HG02840 (cell line): ENCODE results near the gene SYNGR4.

ENCODE experiments used
- ATAC-seq: cut with Tn5 transposase; IDR thresholded peaks from one replicate; pipeline ENCODE4 v1.9.1; 2021; ENCODE audit warnings: mild to moderate bottlenecking, moderate library complexity, moderate number of reproducible peaks; ENCODE audit not compliant: unreplicated experiment, low FRiP score

Gene SYNGR4

GRCh38 chr19:48421548-48421947 is 57.4 kb downstream of the SYNGR4 start:
- no peak for ATAC-seq

DNA sequence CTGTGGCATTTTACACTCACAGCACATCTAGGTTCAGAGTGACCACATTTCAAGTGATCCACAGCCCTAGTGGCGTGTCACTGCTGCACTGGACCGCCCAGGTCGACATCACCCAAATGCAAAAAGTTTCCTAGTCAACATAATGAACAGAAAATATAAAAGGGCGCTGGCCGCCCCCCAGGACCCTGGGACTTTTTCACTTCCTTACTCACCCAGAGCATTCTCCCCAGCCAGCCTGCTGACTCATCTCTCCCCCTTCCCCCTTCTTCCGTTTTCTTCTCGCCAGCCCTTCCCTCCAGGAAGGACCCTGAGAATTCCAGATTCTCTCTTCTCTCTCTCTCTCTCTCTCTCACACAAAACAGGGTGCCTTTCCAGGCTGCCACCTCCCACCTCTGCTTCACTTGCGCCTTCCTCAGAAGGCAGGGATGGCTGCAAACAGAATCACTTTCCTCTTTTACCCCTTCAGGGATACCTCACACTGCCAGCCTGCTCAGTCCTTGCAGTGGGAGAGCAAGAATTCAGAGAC is 60.6 kb downstream of the SYNGR4 start:
- ATAC-seq = no peak
